ENCODE data around the gene VCPKMT. TPM values are rescaled to one million over a fixed set of nuclear protein-coding genes. Genes with fewer than 3 reads are reported as not detected.

VCPKMT gene
- total RNA-seq, 2 donors from 2014 or later: 11.3 to 13.8 TPM

DNA sequence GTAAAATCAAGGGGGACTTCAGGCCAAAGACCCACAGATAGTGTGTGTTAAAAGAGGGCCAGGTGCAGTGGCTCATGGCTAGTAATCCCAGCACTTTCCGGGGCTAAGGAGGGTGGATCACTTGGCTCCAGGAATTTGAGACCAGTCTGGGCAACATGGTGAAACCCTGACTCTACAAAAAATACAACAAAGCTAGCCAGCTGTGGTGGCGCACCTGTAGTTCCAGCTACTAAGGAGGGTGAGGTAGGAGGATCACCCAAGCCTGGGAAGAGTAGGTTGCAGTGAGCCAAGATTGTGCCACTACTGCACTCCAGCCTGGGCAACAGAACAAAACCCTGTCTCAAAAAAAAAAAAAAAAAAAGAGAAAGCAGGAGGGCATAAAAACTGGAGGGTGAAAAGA lies 8.5 kb downstream of the VCPKMT start:
- H3K9me3 Mint-ChIP-seq: no peaks in the 10 kb centered on the region
- peaks cover 8 to 23% of the 10 kb centered on the region in 2 donors for H3K36me3 Mint-ChIP-seq (ENCODE audit: insufficient read depth in 2 of 2)
- DNase-seq (no peak), ATAC-seq (replicated peaks in 1 of 2) (no peak)
- H3K27ac Mint-ChIP-seq: peak overlapping the region; percentile 69
- H3K4me3 Mint-ChIP-seq: no peak overlapping the region
- H3K27me3 Mint-ChIP-seq (ENCODE audit: low read depth): no peaks in the 10 kb centered on the region
- peaks cover 45% of the 10 kb centered on the region for H3K4me1 Mint-ChIP-seq (ENCODE audit: low read depth)

DNA sequence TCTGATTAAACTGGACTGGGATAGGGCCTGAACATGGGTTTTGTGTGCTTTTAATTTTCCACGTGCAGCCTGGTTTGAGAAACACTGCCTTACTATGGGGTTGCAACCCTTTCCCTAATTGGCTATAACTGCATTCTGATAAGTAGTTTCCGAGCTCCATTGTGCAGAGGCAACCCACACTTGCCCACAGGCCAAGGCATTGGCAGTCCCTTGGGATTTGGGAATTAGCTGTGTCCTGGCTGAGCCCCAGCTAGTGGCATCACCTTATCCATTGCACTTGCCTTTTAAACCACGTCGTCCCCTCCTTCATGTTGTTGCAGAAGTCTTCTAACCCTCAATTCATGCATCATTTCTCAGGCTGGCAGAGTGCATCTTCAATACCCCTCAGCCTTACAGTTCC lies 10.2 kb downstream of the VCPKMT start:
- H3K4me1 Mint-ChIP-seq (ENCODE audit: low read depth): peaks cover 44% of the 10 kb centered on the region
- peak overlapping the region; percentile 11 for H3K27ac Mint-ChIP-seq
- no peaks in the 10 kb centered on the region for H3K27me3 Mint-ChIP-seq (ENCODE audit: low read depth)
- no peaks in the 10 kb centered on the region for H3K9me3 Mint-ChIP-seq
- no peak for ATAC-seq (replicated peaks in 1 of 2)
- DNase-seq: no peak
- peaks cover 6 to 13% of the 10 kb centered on the region in 2 donors for H3K36me3 Mint-ChIP-seq (ENCODE audit: insufficient read depth in 2 of 2)
- no peak overlapping the region for H3K4me3 Mint-ChIP-seq

- Mint-ChIP-seq H3K36me3 (ENCODE audit: insufficient read depth in 2 of 2) (peaks cover 2 to 7% of the 10 kb centered on the region in 2 donors), H3K27ac (peak overlapping the region; percentile 95), H3K4me3 (peak overlapping the region; percentile 66 to 82), H3K4me1 (ENCODE audit: low read depth) (peaks cover 52% of the 10 kb centered on the region), H3K27me3 (ENCODE audit: low read depth) (no peaks in the 10 kb centered on the region), H3K9me3 (no peaks in the 10 kb centered on the region)
- ATAC-seq (replicated peaks in 1 of 2) (no peak), DNase-seq (no peak)
These were observed 12.8 kb downstream of the VCPKMT start for GRCh38 chr14:50103558-50103957.

GRCh38 chr14:50101417-50101816 lies 15.0 kb downstream of the VCPKMT start:
- Mint-ChIP-seq H3K4me1 (ENCODE audit: low read depth) (peaks cover 63% of the 10 kb centered on the region), H3K4me3 (peak overlapping the region in 1 of 2 donors; percentile 5), H3K9me3 (no peaks in the 10 kb centered on the region), H3K27ac (peak overlapping the region; percentile 26), H3K27me3 (ENCODE audit: low read depth) (no peaks in the 10 kb centered on the region), H3K36me3 (ENCODE audit: insufficient read depth in 2 of 2) (peaks cover 4 to 13% of the 10 kb centered on the region in 2 donors)
- DNase-seq (no peak), ATAC-seq (replicated peaks in 1 of 2) (no peak)

DNA sequence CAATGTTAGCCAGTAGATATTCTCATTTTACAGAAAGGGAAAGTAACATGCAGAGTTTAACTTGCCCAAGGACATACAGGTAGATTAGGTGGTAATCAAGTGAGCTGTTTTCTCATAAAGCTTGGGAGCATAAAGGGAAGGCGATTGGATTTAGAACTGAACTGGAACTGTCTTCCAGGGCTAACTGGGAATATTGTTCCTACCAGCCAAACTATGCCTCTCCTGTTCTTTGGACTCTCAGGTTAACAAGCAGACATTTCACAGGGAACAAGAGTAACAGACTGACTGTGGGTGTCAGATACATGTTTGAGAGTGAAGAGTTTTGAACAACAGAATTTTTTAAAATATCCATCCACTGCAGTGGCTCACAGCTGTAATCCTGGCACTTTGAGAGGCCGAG lies 15.6 kb downstream of the VCPKMT start:
- Mint-ChIP-seq H3K36me3 (ENCODE audit: insufficient read depth in 2 of 2) (peaks cover 4 to 15% of the 10 kb centered on the region in 2 donors), H3K4me3 (peak overlapping the region in 1 of 2 donors; percentile 65), H3K4me1 (ENCODE audit: low read depth) (peaks cover 69% of the 10 kb centered on the region), H3K9me3 (no peaks in the 10 kb centered on the region), H3K27ac (peak overlapping the region; percentile 64), H3K27me3 (ENCODE audit: low read depth) (no peaks in the 10 kb centered on the region)
- no peak for ATAC-seq (replicated peaks in 1 of 2)
- DNase-seq: no peak

- Mint-ChIP-seq H3K36me3 (ENCODE audit: insufficient read depth in 2 of 2) (peaks cover 4 to 17% of the 10 kb centered on the region in 2 donors), H3K27me3 (ENCODE audit: low read depth) (no peaks in the 10 kb centered on the region), H3K4me3 (peak overlapping the region; percentile 30 to 65), H3K4me1 (ENCODE audit: low read depth) (peaks cover 73% of the 10 kb centered on the region), H3K9me3 (no peaks in the 10 kb centered on the region), H3K27ac (peak overlapping the region; percentile 36)
- DNase-seq (peak in 1 of 2 donors; percentile 30), ATAC-seq (replicated peaks in 1 of 2) (peak; percentile 53 to 75)
These were observed 17.0 kb downstream of the VCPKMT start for GRCh38 chr14:50099335-50099734.

DNA sequence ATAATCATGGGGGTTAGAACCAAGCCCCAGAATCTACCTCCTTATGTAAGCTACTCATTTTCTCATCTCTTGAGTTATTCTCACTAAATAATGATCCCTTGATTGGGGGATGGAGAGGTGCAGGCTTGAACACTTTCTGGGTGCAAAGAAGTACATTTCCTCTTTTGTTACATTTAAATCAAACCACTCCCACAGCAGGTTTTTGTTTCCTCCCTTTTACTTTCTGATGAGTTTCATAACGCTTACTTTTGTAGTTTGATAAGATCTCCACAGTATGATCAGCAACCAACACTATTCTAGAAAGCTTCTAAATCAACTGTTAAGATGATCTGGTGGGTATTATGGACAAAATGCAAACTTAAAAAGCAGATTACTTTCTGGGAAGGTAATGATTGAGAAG lies 20.5 kb downstream of the VCPKMT start:
- H3K27ac Mint-ChIP-seq: peak overlapping the region; percentile 62
- peaks cover 84% of the 10 kb centered on the region for H3K4me1 Mint-ChIP-seq (ENCODE audit: low read depth)
- H3K27me3 Mint-ChIP-seq (ENCODE audit: low read depth): no peaks in the 10 kb centered on the region
- ATAC-seq (replicated peaks in 1 of 2): peak; percentile 65 to 73
- peaks cover 2 to 15% of the 10 kb centered on the region in 2 donors for H3K36me3 Mint-ChIP-seq (ENCODE audit: insufficient read depth in 2 of 2)
- DNase-seq: no peak
- H3K9me3 Mint-ChIP-seq: no peaks in the 10 kb centered on the region
- peak overlapping the region; percentile 50 to 79 for H3K4me3 Mint-ChIP-seq

GRCh38 chr14:50094056-50094755 lies 22.2 kb downstream of the VCPKMT start:
- no peak for DNase-seq
- peaks cover 80% of the 10 kb centered on the region for H3K4me1 Mint-ChIP-seq (ENCODE audit: low read depth)
- no peak overlapping the region for H3K27ac Mint-ChIP-seq
- H3K36me3 Mint-ChIP-seq (ENCODE audit: insufficient read depth in 2 of 2): peaks cover 4 to 11% of the 10 kb centered on the region in 2 donors
- H3K9me3 Mint-ChIP-seq: peaks cover 0 to 1% of the 10 kb centered on the region in 2 donors
- ATAC-seq (replicated peaks in 1 of 2): no peak
- H3K4me3 Mint-ChIP-seq: no peak overlapping the region
- H3K27me3 Mint-ChIP-seq (ENCODE audit: low read depth): no peaks in the 10 kb centered on the region

DNA sequence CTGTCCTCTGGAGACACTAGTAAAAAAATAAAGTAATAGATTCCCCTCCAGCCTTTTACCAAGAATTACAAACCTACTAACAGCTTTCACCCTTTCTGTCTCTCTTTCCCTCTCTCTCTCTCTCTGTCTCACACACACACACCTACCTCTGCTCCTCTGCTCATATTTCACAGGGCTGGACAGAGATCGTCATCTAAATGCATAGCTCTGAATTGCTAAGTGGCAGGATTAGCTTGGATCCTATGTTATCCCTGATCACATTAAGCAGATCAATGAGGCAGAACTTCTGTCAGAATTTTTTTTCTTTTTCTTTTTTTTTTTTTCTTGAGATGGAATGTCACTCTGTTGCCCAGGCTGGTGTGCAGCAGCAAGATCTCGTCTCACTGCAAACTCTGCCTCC lies 22.9 kb downstream of the VCPKMT start:
- no peaks in the 10 kb centered on the region for H3K27me3 Mint-ChIP-seq (ENCODE audit: low read depth)
- DNase-seq: no peak
- H3K36me3 Mint-ChIP-seq (ENCODE audit: insufficient read depth in 2 of 2): peaks cover 4 to 10% of the 10 kb centered on the region in 2 donors
- H3K27ac Mint-ChIP-seq: no peak overlapping the region
- ATAC-seq (replicated peaks in 1 of 2): no peak
- H3K9me3 Mint-ChIP-seq: peaks cover 0 to 1% of the 10 kb centered on the region in 2 donors
- H3K4me3 Mint-ChIP-seq: no peak overlapping the region
- H3K4me1 Mint-ChIP-seq (ENCODE audit: low read depth): peaks cover 83% of the 10 kb centered on the region

DNA sequence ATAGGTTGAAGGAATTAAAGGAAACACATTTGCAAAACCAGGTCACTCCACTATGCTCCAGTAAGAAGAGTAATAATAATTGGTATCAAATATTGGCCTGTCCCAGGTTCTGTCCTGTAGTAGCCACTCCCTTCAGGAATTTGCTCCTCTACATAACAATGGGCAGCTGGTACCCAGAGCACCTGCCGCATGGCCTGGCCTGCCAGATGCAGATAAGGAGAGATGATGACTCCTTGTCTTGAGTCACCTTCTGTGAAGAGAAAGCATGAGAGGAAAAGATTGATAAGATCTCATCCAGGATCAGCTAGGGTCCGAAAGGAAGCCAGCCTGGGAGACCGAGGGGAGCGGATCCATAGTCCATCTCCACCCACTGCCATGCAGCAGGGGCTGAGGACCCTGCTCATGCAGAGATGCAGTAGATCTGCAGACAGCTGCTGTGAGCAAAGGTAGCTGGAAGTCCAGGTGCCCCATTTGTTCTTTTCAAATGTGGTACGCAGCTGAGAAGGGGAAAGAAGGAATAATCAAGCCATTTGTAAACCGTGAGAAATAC lies 24.3 kb downstream of the VCPKMT start:
- H3K36me3 Mint-ChIP-seq (ENCODE audit: insufficient read depth in 2 of 2): peaks cover 6 to 10% of the 10 kb centered on the region in 2 donors
- H3K27ac Mint-ChIP-seq: no peak overlapping the region
- H3K4me3 Mint-ChIP-seq: no peak overlapping the region
- DNase-seq (no peak), ATAC-seq (replicated peaks in 1 of 2) (no peak)
- H3K4me1 Mint-ChIP-seq (ENCODE audit: low read depth): peaks cover 93% of the 10 kb centered on the region
- no peaks in the 10 kb centered on the region for H3K27me3 Mint-ChIP-seq (ENCODE audit: low read depth)
- H3K9me3 Mint-ChIP-seq: peaks cover 0 to 1% of the 10 kb centered on the region in 2 donors

- Mint-ChIP-seq H3K27me3 (ENCODE audit: low read depth) (no peaks in the 10 kb centered on the region), H3K36me3 (ENCODE audit: insufficient read depth in 2 of 2) (peaks cover 4% of the 10 kb centered on the region in 2 donors), H3K27ac (no peak overlapping the region), H3K4me3 (no peak overlapping the region), H3K9me3 (peaks cover 0 to 1% of the 10 kb centered on the region in 2 donors), H3K4me1 (ENCODE audit: low read depth) (peaks cover 93% of the 10 kb centered on the region)
- DNase-seq (no peak), ATAC-seq (replicated peaks in 1 of 2) (no peak)
These were observed 25.0 kb downstream of the VCPKMT start for GRCh38 chr14:50091240-50091913.

DNA sequence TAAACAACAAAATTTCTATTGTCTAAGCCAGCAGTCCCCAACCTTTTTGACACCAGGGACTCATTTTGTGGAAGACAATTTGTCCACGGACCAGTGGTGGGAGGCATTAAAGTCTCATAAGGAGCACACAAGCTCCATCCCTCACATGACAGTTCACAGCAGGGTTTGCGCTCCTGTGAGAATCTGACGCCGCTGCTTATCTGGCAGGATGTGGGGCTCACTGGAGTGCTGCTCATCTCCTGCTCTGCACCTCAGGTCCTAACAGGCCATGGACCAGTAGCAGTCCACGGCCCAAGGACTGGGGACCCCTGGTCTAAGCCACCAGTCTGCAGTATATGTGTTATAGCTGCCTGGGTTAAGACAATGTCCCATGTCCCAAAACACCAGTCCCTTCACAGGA lies 27.2 kb downstream of the VCPKMT start:
- peaks cover 0 to 1% of the 10 kb centered on the region in 2 donors for H3K9me3 Mint-ChIP-seq
- H3K4me1 Mint-ChIP-seq (ENCODE audit: low read depth): peaks cover 97% of the 10 kb centered on the region
- peak overlapping the region in 1 of 2 donors; percentile 25 for H3K4me3 Mint-ChIP-seq
- DNase-seq: no peak
- H3K27me3 Mint-ChIP-seq (ENCODE audit: low read depth): no peaks in the 10 kb centered on the region
- H3K27ac Mint-ChIP-seq: no peak overlapping the region
- ATAC-seq (replicated peaks in 1 of 2): no peak
- peaks cover 1 to 4% of the 10 kb centered on the region in 2 donors for H3K36me3 Mint-ChIP-seq (ENCODE audit: insufficient read depth in 2 of 2)

- Mint-ChIP-seq H3K27ac (no peak overlapping the region), H3K4me3 (peak overlapping the region; percentile 25 to 68), H3K36me3 (ENCODE audit: insufficient read depth in 2 of 2) (peaks cover 1 to 4% of the 10 kb centered on the region in 2 donors), H3K27me3 (ENCODE audit: low read depth) (no peaks in the 10 kb centered on the region), H3K9me3 (peaks cover 0 to 1% of the 10 kb centered on the region in 2 donors), H3K4me1 (ENCODE audit: low read depth) (peaks cover 97% of the 10 kb centered on the region)
- no peak for DNase-seq
- ATAC-seq (replicated peaks in 1 of 2): no peak
These were observed 27.6 kb downstream of the VCPKMT start for GRCh38 chr14:50088731-50089130.
